K562 (cell line): ENCODE results near the gene ASB2. TPM values are rescaled to one million over a fixed set of nuclear protein-coding genes. Genes with fewer than 3 reads are reported as not detected.

Experiments
- ATAC-seq: fragments of 200-7000 bp; cut with Tn5 transposase; 3 replicates; pipeline ENCODE4 v1.9.1; 2020; ENCODE audit warnings: moderate library complexity
- BruUV-seq: library from RNA; stranded (reverse); fragments of 400-500 nt; replicated peaks from 2 replicates; lab custom pipeline; 2021; lab: Mats Ljungman, UMichigan
- CTCF ChIA-PET: fragments of 300-600 bp; formaldehyde crosslinking; extraction: SDS; loops from one replicate; lab custom pipeline; 2021; ENCODE audit warnings: low intra/inter-chr PET ratio; lab: Yijun Ruan, JAX
- POLR2A ChIA-PET: fragments of 300-600, 350-650 bp; sonication (Branson Sonifier 250); formaldehyde crosslinking; extraction: SDS; loops from one replicate; lab custom pipeline; 2021; ENCODE audit warnings: antibody characterized with exemption, inconsistent platforms; lab: Yijun Ruan, JAX
- DNase-seq, 4 experiments: peaks; one replicate each; pipeline versions ENCODE4 v3.0.0 to v3.0.0-alpha.2; 2011 to 2018; ENCODE audit warnings: low spot score in 3 of 4, mixed read lengths in 3 of 4; ENCODE audit errors: extremely low read depth in 1 of 4
- FAIRE-seq: peaks from 2 replicates; lab custom pipeline; 2011; peaks lifted over from hg19 to GRCh38; lab: Jason Lieb, UNC
- H2AFZ ChIP-seq: 2 replicates; pipeline ENCODE4 v1.6.0; 2011; ENCODE audit warnings: low read depth, low read length, control low read depth, inconsistent platforms
- H3K27ac ChIP-seq: fragments of 200-600 bp; 3 replicates; pipeline ENCODE4 v1.8.0; 2011; ENCODE audit warnings: low read depth, mild to moderate bottlenecking, control low read depth, inconsistent platforms, low read length, moderate library complexity, mixed read lengths; ENCODE audit errors: extremely low read depth
- H3K27me3 ChIP-seq, 2 experiments: fragments of 300-600 bp in 1 of 2; 2 replicates in 1 of 2; 3 replicates in 1 of 2; pipeline versions ENCODE4 v1.6.0 to v1.8.0; 2011; ENCODE audit warnings: inconsistent platforms in 2 of 2, low read length in 2 of 2, mild to moderate bottlenecking in 1 of 2, mixed read lengths in 1 of 2, moderate library complexity in 1 of 2; ENCODE audit not compliant: control insufficient read depth in 2 of 2, insufficient read depth in 2 of 2
- H3K36me3 ChIP-seq: fragments of 300-600 bp; 3 replicates; pipeline ENCODE4 v1.8.0; 2011; ENCODE audit warnings: mild to moderate bottlenecking, low read length, inconsistent platforms; ENCODE audit not compliant: control insufficient read depth, insufficient read depth
- H3K4me1 ChIP-seq, 2 experiments: fragments of 200-600 bp in 1 of 2; replicated peaks in 1 of 2; 2 replicates in 1 of 2; 3 replicates in 1 of 2; pipeline versions ENCODE4 v1.5.1 to v1.8.0; 2011; ENCODE audit warnings: inconsistent platforms in 2 of 2, low read length in 2 of 2, mild to moderate bottlenecking in 1 of 2, mixed read lengths in 1 of 2, moderate library complexity in 1 of 2; ENCODE audit not compliant: control insufficient read depth in 2 of 2, insufficient read depth in 2 of 2
- H3K4me2 ChIP-seq: 2 replicates; pipeline ENCODE4 v1.6.1; 2011; ENCODE audit warnings: low read length, control low read depth, inconsistent platforms, mixed read lengths; ENCODE audit not compliant: insufficient read depth
- H3K4me3 ChIP-seq: fragments of 200-600 bp; sonication (generic), shearing (Covaris generic); 2 replicates; pipeline ENCODE4 v1.5.1; 2016; ENCODE audit warnings: control low read depth, inconsistent platforms
- H3K79me2 ChIP-seq: fragments of 200-600 bp; 3 replicates; pipeline ENCODE4 v1.8.0; 2011; ENCODE audit warnings: low read length, inconsistent platforms; ENCODE audit not compliant: control insufficient read depth, insufficient read depth
- H3K9ac ChIP-seq, 2 experiments: 2 replicates each; pipeline versions ENCODE4 v1.6.0 to v1.6.1; 2011; ENCODE audit warnings: low read depth in 2 of 2, low read length in 2 of 2, control low read depth in 1 of 2, inconsistent platforms in 1 of 2, mild to moderate bottlenecking in 1 of 2, mixed read lengths in 1 of 2; ENCODE audit not compliant: insufficient read depth in 1 of 2
- H3K9me1 ChIP-seq: one replicate; pipeline ENCODE4 v1.6.0; 2011; ENCODE audit warnings: inconsistent platforms, mild to moderate bottlenecking, low read length, moderate library complexity; ENCODE audit not compliant: control insufficient read depth, insufficient read depth
- H3K9me3 ChIP-seq: replicated peaks from 2 replicates; pipeline ENCODE4 v1.5.1; 2011; ENCODE audit warnings: low read depth, low read length, inconsistent platforms; ENCODE audit not compliant: control insufficient read depth, insufficient read depth
- H4K20me1 ChIP-seq: replicated peaks from 2 replicates; pipeline ENCODE4 v1.6.1; 2011; ENCODE audit warnings: low read length, inconsistent platforms, mixed read lengths; ENCODE audit not compliant: control insufficient read depth, insufficient read depth
- CREB3 ChIP-seq: fragments of 450-650 bp; conservative IDR thresholded peaks from 2 replicates; pipeline ENCODE4 v1.6.1; 2016; ENCODE audit warnings: missing genetic modification characterization, low read depth, mild to moderate bottlenecking, missing compliant biosample characterization, moderate library complexity
- FOXO4 ChIP-seq: fragments of 450-650 bp; formaldehyde crosslinking; IDR thresholded peaks from 2 replicates; pipeline ENCODE4 v1.4.0; 2020; ENCODE audit warnings: mild to moderate bottlenecking, moderate library complexity
- MLX ChIP-seq, 2 experiments: fragments of 450-650 bp in 1 of 2; sonication (generic) in 1 of 2; formaldehyde crosslinking; conservative IDR thresholded peaks; 2 replicates each; pipeline versions ENCODE4 v1.4.0 to v1.8.1; 2020 to 2022; ENCODE audit warnings: mild to moderate bottlenecking in 1 of 2, missing genetic modification reagents in 1 of 2
- POLR2A ChIP-seq: fragments of 450-650 bp; conservative IDR thresholded peaks from 2 replicates; pipeline ENCODE4 v1.6.1; 2016
- PREB ChIP-seq: sonication (generic); formaldehyde crosslinking; IDR thresholded peaks from 2 replicates; pipeline ENCODE4 v1.8.1; 2023; ENCODE audit warnings: mild to moderate bottlenecking, missing genetic modification reagents
- SRSF7 ChIP-seq: fragments of 200-400 bp; formaldehyde crosslinking; optimal IDR thresholded peaks from 2 replicates; pipeline ENCODE3; 2017; ENCODE audit warnings: mild to moderate bottlenecking, low read depth, low read length
- ZBTB17 ChIP-seq: fragments of 450-650 bp; formaldehyde crosslinking; IDR thresholded peaks from 2 replicates; pipeline ENCODE4 v1.4.0; 2020; ENCODE audit warnings: mild to moderate bottlenecking
- ZNF384 ChIP-seq: IDR thresholded peaks from 2 replicates; pipeline ENCODE4 v1.6.1; 2012; ENCODE audit warnings: low read depth, low read length, improper control_type of control experiment
- ZNF592 ChIP-seq: fragments of 450-650 bp; IDR thresholded peaks from 2 replicates; pipeline ENCODE4 v1.6.1; 2017; ENCODE audit warnings: antibody characterized with exemption, mild to moderate bottlenecking
- WGBS: fragments of 100-300 bp; shearing (Covaris generic); methylation state at CpG from one replicate; pipeline ENCODE4 v1.1.6; 2016; ENCODE audit warnings: low coverage, mixed read lengths; ENCODE audit not compliant: insufficient coverage; ENCODE audit errors: missing lambda C conversion rate; 5-methylcytosine and 5-hydroxymethylcytosine counted together
- in situ Hi-C: fragments of 300-500 bp; cut with MboI; formaldehyde crosslinking; loops from 4 replicates; pipeline ENCODE4 v1.15.0; 2018; ENCODE audit warnings: inconsistent platforms, mixed read lengths
- intact Hi-C: fragments of 100-400 bp; cut with micrococcal nuclease; formaldehyde crosslinking; loops from 2 replicates; pipeline ENCODE4 v1.14.2; 2022
- polyA plus RNA-seq, 8 experiments: library from polyadenylated mRNA; depleted of rRNA in 4 of 8; stranded (reverse) in 5 of 8; unstranded in 3 of 8; fragments of >200 nt; fragmentation: Nextera tagmentation in 2 of 8; fragmentation: Illumina TruSeq in 1 of 8; extraction: Ambion mirVana in 2 of 8; extraction: Trizol in 1 of 8; gene quantifications; 2 replicates each; pipeline versions ENCODE4 v1.2.1 to v1.2.3, GENCODE V29; 2011 to 2014; ENCODE audit warnings: inconsistent platforms in 1 of 8, missing spikeins in 1 of 8
- total RNA-seq, 7 experiments: library from RNA; depleted of rRNA in 6 of 7; stranded (reverse); fragments of >200 nt in 6 of 7; fragmentation: Illumina TruSeq in 2 of 7; extraction: Trizol in 2 of 7; gene quantifications; 2 replicates each; pipeline versions ENCODE4 v1.2.1 to v1.2.3, GENCODE V29; 2011 to 2021; ENCODE audit warnings: low replicate concordance in 1 of 7

Gene ASB2
- total and polyA plus RNA-seq, 9 of the 15 experiments (the other 6 are each of a cell fraction or from before 2014, with no cell fraction given): not detected

GRCh38 chr14:93980456-93981201, 4.3 kb upstream of the ASB2 start (continued):
- TF ChIP-seq FOXO4 (CRISPR knock-in tag) (no peak), ZNF384 (no peak), SRSF7 (no peak), ZBTB17 (CRISPR knock-in tag) (no peak)

- BruUV-seq: no TSS peak
- no peak overlapping the region for H3K27ac ChIP-seq
- ATAC-seq: no peak
- TF ChIP-seq POLR2A (no peak), CREB3 (tag) (no peak), PREB (no peak), ZNF592 (no peak), MLX (CRISPR knock-in tag; conservative IDR thresholded peaks at IDR 0.05) (no peak)
Observed at GRCh38 chr14:93978735-93979134, 2.4 kb upstream of the ASB2 start.

More at GRCh38 chr14:93978735-93979134, 2.4 kb upstream of the ASB2 start:
- intact Hi-C loops: no loop called here
- Histone ChIP-seq H3K79me2 (no peaks in the 10 kb centered on the region), H3K4me3 (no peak overlapping the region), H3K4me2 (no peak overlapping the region), H4K20me1 (no peaks in the 10 kb centered on the region), H3K36me3 (no peaks in the 10 kb centered on the region), H3K9me1 (peaks cover 2% of the 10 kb centered on the region), H3K27me3 (peaks cover 0 to 35% of the 10 kb centered on the region in 2 experiments; a peak in 2 of 5 replicates), H2AFZ (no peak overlapping the region), H3K9ac (no peak overlapping the region), H3K4me1 (no peaks in the 10 kb centered on the region), H3K9me3 (no peaks in the 10 kb centered on the region)
- DNase-seq (no peak), FAIRE-seq (no peak)
- 3% methylated on average over 4 of the region's 4 CpGs for WGBS
- in situ Hi-C loops: no loop called here
- ChIA-PET CTCF (no interaction called here), POLR2A (no interaction called here)
